H9 (cell line): Measurements from ENCODE around the gene ZNF212. TPM values are rescaled to one million over a fixed set of nuclear protein-coding genes. Genes with fewer than 3 reads are reported as not detected.

ENCODE experiments used
- DNase-seq: peaks from one replicate; pipeline ENCODE4 v3.0.0-alpha.2; 2017
- H2AFZ ChIP-seq: one replicate; pipeline ENCODE4 v1.6.1; 2013; ENCODE audit warnings: mild to moderate bottlenecking, low read length, control low read depth, moderate library complexity
- H2AK5ac ChIP-seq: 2 replicates; pipeline ENCODE4 v1.6.1; 2013; ENCODE audit warnings: low read length, control low read depth, mixed read lengths; ENCODE audit not compliant: insufficient read length
- H2BK120ac ChIP-seq: one replicate; pipeline ENCODE4 v1.6.1; 2013; ENCODE audit warnings: low read depth, mild to moderate bottlenecking, low read length, control low read depth, inconsistent platforms; ENCODE audit not compliant: poor library complexity, severe bottlenecking
- H2BK12ac ChIP-seq: 2 replicates; pipeline ENCODE4 v1.6.1; 2013; ENCODE audit warnings: low read length, control low read depth, mixed read lengths, low read depth; ENCODE audit not compliant: insufficient read length
- H2BK15ac ChIP-seq: 2 replicates; pipeline ENCODE4 v1.6.1; 2013; ENCODE audit warnings: low read depth, low read length, control low read depth
- H2BK20ac ChIP-seq: one replicate; pipeline ENCODE4 v1.6.1; 2013; ENCODE audit warnings: low read depth, mild to moderate bottlenecking, low read length, control low read depth, inconsistent platforms; ENCODE audit not compliant: poor library complexity, severe bottlenecking
- H2BK5ac ChIP-seq: 2 replicates; pipeline ENCODE4 v1.6.1; 2013; ENCODE audit warnings: low read length, control low read depth, mixed read lengths; ENCODE audit not compliant: insufficient read length
- H3K14ac ChIP-seq: 2 replicates; pipeline ENCODE4 v1.6.1; 2013; ENCODE audit warnings: low read length, control low read depth; ENCODE audit not compliant: insufficient read depth
- H3K18ac ChIP-seq: 2 replicates; pipeline ENCODE4 v1.6.1; 2013; ENCODE audit warnings: low read depth, mild to moderate bottlenecking, mixed read lengths, low read length, control low read depth; ENCODE audit not compliant: insufficient read length
- H3K23ac ChIP-seq: 2 replicates; pipeline ENCODE4 v1.6.1; 2013; ENCODE audit warnings: low read length, control low read depth, mixed read lengths, low read depth; ENCODE audit not compliant: insufficient read length
- H3K23me2 ChIP-seq: 2 replicates; pipeline ENCODE4 v1.6.1; 2013; ENCODE audit warnings: low read depth, mild to moderate bottlenecking, mixed read lengths, low read length, control low read depth; ENCODE audit not compliant: insufficient read length, poor library complexity, severe bottlenecking
- H3K27ac ChIP-seq: 2 replicates; pipeline ENCODE4 v1.5.1; 2013; ENCODE audit warnings: low read length, control low read depth, mixed read lengths, low read depth; ENCODE audit not compliant: insufficient read length
- H3K27me3 ChIP-seq: 2 replicates; pipeline ENCODE4 v1.6.1; 2013; ENCODE audit warnings: low read length, control low read depth, inconsistent platforms; ENCODE audit not compliant: insufficient read depth
- H3K4ac ChIP-seq: 2 replicates; pipeline ENCODE4 v1.6.1; 2013; ENCODE audit warnings: low read depth, mild to moderate bottlenecking, control low read depth, inconsistent platforms, low read length, moderate library complexity
- H3K4me1 ChIP-seq: 2 replicates; pipeline ENCODE4 v1.6.1; 2013; ENCODE audit warnings: low read length, control low read depth, inconsistent platforms; ENCODE audit not compliant: insufficient read depth
- H3K4me2 ChIP-seq: 2 replicates; pipeline ENCODE4 v1.6.1; 2013; ENCODE audit warnings: low read length, control low read depth, mixed read lengths; ENCODE audit not compliant: insufficient read length, insufficient read depth
- H3K56ac ChIP-seq: 2 replicates; pipeline ENCODE4 v1.6.1; 2013; ENCODE audit warnings: low read depth, mild to moderate bottlenecking, mixed read lengths, low read length, control low read depth; ENCODE audit not compliant: insufficient read length
- H3K79me1 ChIP-seq: 2 replicates; pipeline ENCODE4 v1.6.1; 2013; ENCODE audit warnings: low read depth, mild to moderate bottlenecking, moderate library complexity, low read length, control low read depth, inconsistent platforms; ENCODE audit not compliant: insufficient read depth, poor library complexity, severe bottlenecking
- H3K79me2 ChIP-seq: 2 replicates; pipeline ENCODE4 v1.6.1; 2013; ENCODE audit warnings: low read length, control low read depth, inconsistent platforms; ENCODE audit not compliant: insufficient read depth
- H3K9ac ChIP-seq: 2 replicates; pipeline ENCODE4 v1.6.1; 2013; ENCODE audit warnings: low read length, control low read depth, mixed read lengths; ENCODE audit not compliant: insufficient read length; ENCODE audit errors: extremely low read depth
- H3K9me3 ChIP-seq: one replicate; pipeline ENCODE4 v1.6.1; 2013; ENCODE audit warnings: low read depth, low read length, inconsistent platforms; ENCODE audit not compliant: control insufficient read depth
- H3T11ph ChIP-seq: one replicate; pipeline ENCODE4 v1.6.1; 2013; ENCODE audit warnings: mild to moderate bottlenecking, low read length, control low read depth, inconsistent platforms
- H4K20me1 ChIP-seq: one replicate; pipeline ENCODE4 v1.6.1; 2013; ENCODE audit not compliant: control insufficient read depth, insufficient read length, insufficient read depth
- H4K5ac ChIP-seq: 2 replicates; pipeline ENCODE4 v1.6.1; 2013; ENCODE audit warnings: low read depth, mild to moderate bottlenecking, mixed read lengths, low read length, control low read depth; ENCODE audit not compliant: insufficient read length
- H4K8ac ChIP-seq: replicated peaks from 2 replicates; pipeline ENCODE4 v1.6.1; 2013; ENCODE audit warnings: low read length, control low read depth, mixed read lengths, low read depth; ENCODE audit not compliant: insufficient read length
- H4K91ac ChIP-seq: 2 replicates; pipeline ENCODE4 v1.6.1; 2013; ENCODE audit warnings: low read depth, mild to moderate bottlenecking, moderate library complexity, mixed read lengths, low read length, control low read depth; ENCODE audit not compliant: insufficient read length
- H3K27ac Mint-ChIP-seq, 3 experiments: 2 replicates in 2 of 3; 3 replicates in 1 of 3; pipeline ENCODE4 v1.8.0; 2020 to 2021; ENCODE audit warnings: mixed read lengths in 3 of 3, mild to moderate bottlenecking in 1 of 3, moderate library complexity in 1 of 3
- H3K27me3 Mint-ChIP-seq: 2 replicates; pipeline ENCODE4 v1.8.0; 2021; ENCODE audit warnings: low read depth, mild to moderate bottlenecking, moderate library complexity, mixed read lengths
- H3K36me3 Mint-ChIP-seq, 3 experiments: 2 replicates in 2 of 3; 3 replicates in 1 of 3; pipeline ENCODE4 v1.8.0; 2020 to 2021; ENCODE audit warnings: low read depth in 3 of 3, mixed read lengths in 3 of 3; ENCODE audit not compliant: insufficient read depth in 1 of 3
- H3K4me1 Mint-ChIP-seq, 2 experiments: 2 replicates each; pipeline ENCODE4 v1.8.0; 2020; ENCODE audit warnings: mixed read lengths in 2 of 2
- H3K4me3 Mint-ChIP-seq, 2 experiments: 2 replicates in 1 of 2; 3 replicates in 1 of 2; pipeline ENCODE4 v1.8.0; 2020 to 2021; ENCODE audit warnings: mild to moderate bottlenecking in 2 of 2, mixed read lengths in 2 of 2, moderate library complexity in 1 of 2
- H3K9me3 Mint-ChIP-seq, 2 experiments: 2 replicates in 1 of 2; 3 replicates in 1 of 2; pipeline ENCODE4 v1.8.0; 2020; ENCODE audit warnings: mild to moderate bottlenecking in 2 of 2, mixed read lengths in 2 of 2, moderate library complexity in 1 of 2
- CTCF ChIP-seq: fragments of 200-600 bp; sonication (generic); conservative IDR thresholded peaks from 3 replicates; pipeline ENCODE4 v1.8.0; 2021; ENCODE audit warnings: antibody characterized with exemption, mild to moderate bottlenecking
- WGBS: extraction: QIAGEN DNeasy Blood & Tissue Kit; methylation state at CpG from one replicate; pipeline ENCODE4 v1.1.7; 2013; ENCODE audit warnings: missing lambda C conversion rate, low lambda C conversion rate, mixed read lengths; ENCODE audit not compliant: insufficient read length; ENCODE audit errors: extremely low coverage; 5-methylcytosine and 5-hydroxymethylcytosine counted together
- total RNA-seq: library from RNA; stranded (reverse); gene quantifications from 2 replicates; pipeline ENCODE4 v1.2.1, GENCODE V29; 2021

Gene ZNF212
- total RNA-seq, 1 experiment from 2014 or later, result 21.1 TPM

GRCh38 chr7:149286811-149287400, 47.5 kb downstream of the ZNF212 start:
- no peak overlapping the region for H3T11ph ChIP-seq
- H3K79me1 ChIP-seq, result no peaks in the 10 kb centered on the region
- Mint-ChIP-seq H3K4me3 (no peak overlapping the region; a peak in 1 of 5 replicates), H3K36me3 (peaks cover 3 to 10% (median 6%) of the 10 kb centered on the region in 3 experiments; a peak in 5 of 7 replicates), H3K9me3 (no peaks in the 10 kb centered on the region), H3K27ac (no peak overlapping the region; a peak in 1 of 7 replicates), H3K27me3 (peaks cover 14% of the 10 kb centered on the region), H3K4me1 (peaks cover 14 to 23% of the 10 kb centered on the region in 2 experiments)
- no peak overlapping the region for H3K4me2 ChIP-seq
- no peak overlapping the region for H4K5ac ChIP-seq
- no peaks in the 10 kb centered on the region for H3K79me2 ChIP-seq
- no peak overlapping the region for H2BK12ac ChIP-seq
- H3K14ac ChIP-seq, result no peak overlapping the region
- no peaks in the 10 kb centered on the region for H3K9me3 ChIP-seq
- no peak overlapping the region for H3K23ac ChIP-seq
- H4K8ac ChIP-seq, result no peak overlapping the region
- H2AFZ ChIP-seq, result no peak overlapping the region
- no peaks in the 10 kb centered on the region; the same call in 1 of the 2 replicates for H3K4me1 ChIP-seq
- no peak for DNase-seq
- H4K20me1 ChIP-seq, result no peaks in the 10 kb centered on the region
- H4K91ac ChIP-seq, result no peak overlapping the region
- H3K27me3 ChIP-seq, result no peaks in the 10 kb centered on the region
- H3K56ac ChIP-seq, result no peak overlapping the region
- H3K27ac ChIP-seq, result no peak overlapping the region
- no peak overlapping the region for H2BK20ac ChIP-seq
- H2BK15ac ChIP-seq, result no peak overlapping the region
- H3K9ac ChIP-seq, result no peak overlapping the region
- H3K23me2 ChIP-seq, result peaks cover 10% of the 10 kb centered on the region
- no peak for TF ChIP-seq CTCF
- no peak overlapping the region for H2AK5ac ChIP-seq
- no peak overlapping the region for H2BK5ac ChIP-seq
- H2BK120ac ChIP-seq, result no peak overlapping the region
- H3K18ac ChIP-seq, result no peak overlapping the region
- WGBS, result no CpG with 5 or more reads among the region's 6 CpGs
- H3K4ac ChIP-seq, result no peak overlapping the region
